Measurements from ENCODE around the gene SDK1.

The SDK1 gene

GRCh38 chr7:4175346-4175973 is 874.4 kb downstream of the SDK1 start:
- no peaks in the 10 kb centered on the region for H3K36me3 ChIP-seq
- no peaks in the 10 kb centered on the region for H3K9me3 ChIP-seq
- H3K27ac ChIP-seq, result no peak overlapping the region
- no peak overlapping the region for H3K4me3 ChIP-seq (ENCODE audit: low read depth in 1 of 2, low read length in 1 of 2)
- H3K4me1 ChIP-seq (ENCODE audit: control insufficient read depth in 1 of 2, insufficient read depth in 1 of 2, low read depth in 1 of 2, low read length in 1 of 2), result no peaks in the 10 kb centered on the region
- H3K27me3 ChIP-seq, result no peaks in the 10 kb centered on the region
- no peak for TF ChIP-seq CTCF (IDR thresholded peaks at IDR 0.05)

GRCh38 chr7:4177001-4177400 is 875.9 kb downstream of the SDK1 start:
- Histone ChIP-seq H3K27me3 (no peaks in the 10 kb centered on the region), H3K4me3 (ENCODE audit: low read depth in 1 of 2, low read length in 1 of 2) (no peak overlapping the region)

GRCh38 chr7:4178416-4178815 is 877.4 kb downstream of the SDK1 start:
- TF ChIP-seq CTCF (IDR thresholded peaks at IDR 0.05), result no peak
- Histone ChIP-seq H3K9me3 (no peaks in the 10 kb centered on the region), H3K27ac (no peak overlapping the region), H3K36me3 (no peaks in the 10 kb centered on the region), H3K27me3 (no peaks in the 10 kb centered on the region), H3K4me1 (ENCODE audit: control insufficient read depth in 1 of 2, insufficient read depth in 1 of 2, low read depth in 1 of 2, low read length in 1 of 2) (no peaks in the 10 kb centered on the region), H3K4me3 (ENCODE audit: low read depth in 1 of 2, low read length in 1 of 2) (no peak overlapping the region)

More at GRCh38 chr7:4177001-4177400, 875.9 kb downstream of the SDK1 start:
- no peaks in the 10 kb centered on the region for H3K9me3 ChIP-seq
- no peaks in the 10 kb centered on the region for H3K36me3 ChIP-seq
- no peaks in the 10 kb centered on the region for H3K4me1 ChIP-seq (ENCODE audit: control insufficient read depth in 1 of 2, insufficient read depth in 1 of 2, low read depth in 1 of 2, low read length in 1 of 2)
- no peak overlapping the region for H3K27ac ChIP-seq
- no peak for TF ChIP-seq CTCF (IDR thresholded peaks at IDR 0.05)

- H3K4me3 ChIP-seq (ENCODE audit: low read depth in 1 of 2, low read length in 1 of 2), result no peak overlapping the region
- H3K9me3 ChIP-seq, result no peaks in the 10 kb centered on the region
- TF ChIP-seq CTCF (IDR thresholded peaks at IDR 0.05), result no peak
- no peaks in the 10 kb centered on the region for H3K4me1 ChIP-seq (ENCODE audit: control insufficient read depth in 1 of 2, insufficient read depth in 1 of 2, low read depth in 1 of 2, low read length in 1 of 2)
- H3K27ac ChIP-seq, result no peak overlapping the region
- no peaks in the 10 kb centered on the region for H3K36me3 ChIP-seq
- no peaks in the 10 kb centered on the region for H3K27me3 ChIP-seq
Measured at GRCh38 chr7:4178916-4179687, 878.0 kb downstream of the SDK1 start.

- Histone ChIP-seq H3K9me3 (no peaks in the 10 kb centered on the region), H3K27me3 (no peaks in the 10 kb centered on the region), H3K4me1 (ENCODE audit: control insufficient read depth in 1 of 2, insufficient read depth in 1 of 2, low read depth in 1 of 2, low read length in 1 of 2) (no peaks in the 10 kb centered on the region), H3K4me3 (ENCODE audit: low read depth in 1 of 2, low read length in 1 of 2) (no peak overlapping the region), H3K36me3 (no peaks in the 10 kb centered on the region), H3K27ac (no peak overlapping the region)
- no peak for TF ChIP-seq CTCF (IDR thresholded peaks at IDR 0.05)
Measured at GRCh38 chr7:4179688-4180380, 878.8 kb downstream of the SDK1 start.
